Activated T-cell treated with anti-CD3 and anti-CD28 coated beads for 1 hour (primary cell): ENCODE measurements around the gene COLEC12.

Experiments used
- DNase-seq: peaks from one replicate; pipeline ENCODE4 v3.0.0-alpha.2; 2020; ENCODE audit warnings: low read depth

The COLEC12 gene

GRCh38 chr18:272650-273049 lies 227.9 kb downstream of the COLEC12 start:
- DNase-seq: no peak

GRCh38 chr18:269480-270095 lies 230.9 kb downstream of the COLEC12 start:
- DNase-seq: no peak

- DNase-seq: peak; percentile 87
Observed at GRCh38 chr18:267688-268552, 232.6 kb downstream of the COLEC12 start, which contains the start of gene THOC1. Gene THOC1 (minus strand): TSS chr18:268047. CDS start chr18:268019, 28 bp downstream.

- no peak for DNase-seq
Observed at GRCh38 chr18:267380-267687, 233.2 kb downstream of the COLEC12 start.
